ENCODE data around the gene NRARP. TPM values are rescaled to one million over a fixed set of nuclear protein-coding genes. Genes with fewer than 3 reads are reported as not detected.

Gene NRARP
- total RNA-seq, 1 experiment from 2014 or later, result 23.8 TPM

GRCh38 chr9:137307255-137308056, 5.4 kb upstream of the NRARP start:
- H3T11ph ChIP-seq (ENCODE audit: low read length), result no peak overlapping the region
- H3K4me2 ChIP-seq (ENCODE audit: insufficient read depth, insufficient read length, low read length), result no peak overlapping the region
- no peak overlapping the region for H3K18ac ChIP-seq (ENCODE audit: insufficient read length, low read depth, low read length)
- Mint-ChIP-seq H3K9me3 (no peaks in the 10 kb centered on the region; a peak in 1 of 5 replicates), H3K4me3 (no peak overlapping the region), H3K27ac (no peak overlapping the region), H3K4me1 (peaks cover 9 to 37% of the 10 kb centered on the region in 2 experiments), H3K36me3 (ENCODE audit: insufficient read depth in 1 of 3, low read depth in 3 of 3) (no peaks in the 10 kb centered on the region), H3K27me3 (ENCODE audit: low read depth) (peaks cover 11% of the 10 kb centered on the region)
- no peaks in the 10 kb centered on the region; the same call in 1 of the 2 replicates for H3K4me1 ChIP-seq (ENCODE audit: insufficient read depth, low read length)
- no peak overlapping the region for H2BK20ac ChIP-seq (ENCODE audit: low read depth, low read length, poor library complexity, severe bottlenecking)
- H4K5ac ChIP-seq (ENCODE audit: insufficient read length, low read depth, low read length), result no peak overlapping the region
- no peaks in the 10 kb centered on the region for H3K79me1 ChIP-seq (ENCODE audit: insufficient read depth, low read depth, low read length, poor library complexity, severe bottlenecking)
- H3K4ac ChIP-seq (ENCODE audit: low read depth, low read length), result no peak overlapping the region
- no peak overlapping the region for H3K23ac ChIP-seq (ENCODE audit: insufficient read length, low read depth, low read length)
- H3K79me2 ChIP-seq (ENCODE audit: insufficient read depth, low read length), result no peaks in the 10 kb centered on the region
- peak; percentile 90 for DNase-seq
- no peak overlapping the region for H3K56ac ChIP-seq (ENCODE audit: insufficient read length, low read depth, low read length)
- H4K91ac ChIP-seq (ENCODE audit: insufficient read length, low read depth, low read length), result no peak overlapping the region
- no peak overlapping the region for H2BK120ac ChIP-seq (ENCODE audit: low read depth, low read length, poor library complexity, severe bottlenecking)
- no peak overlapping the region for H2BK15ac ChIP-seq (ENCODE audit: low read depth, low read length)
- TF ChIP-seq CTCF (conservative IDR thresholded peaks at IDR 0.05), result no peak
- no peaks in the 10 kb centered on the region; the same call in 1 of the 2 replicates for H3K27me3 ChIP-seq (ENCODE audit: insufficient read depth, low read length)
- no peak overlapping the region for H2AK5ac ChIP-seq (ENCODE audit: insufficient read length, low read length)
- no peak overlapping the region for H2BK12ac ChIP-seq (ENCODE audit: insufficient read length, low read depth, low read length)
- H3K27ac ChIP-seq (ENCODE audit: insufficient read length, low read depth, low read length), result no peak overlapping the region
- no peaks in the 10 kb centered on the region for H3K9me3 ChIP-seq (ENCODE audit: control insufficient read depth, low read depth, low read length)
- H2AFZ ChIP-seq (ENCODE audit: low read length), result no peak overlapping the region
- no CpG with 5 or more reads among the region's 30 CpGs for WGBS (ENCODE audit: extremely low coverage, insufficient read length, low lambda C conversion rate)
- H2BK5ac ChIP-seq (ENCODE audit: insufficient read length, low read length), result no peak overlapping the region
- no peak overlapping the region for H3K9ac ChIP-seq (ENCODE audit: extremely low read depth, insufficient read length, low read length)
- no peaks in the 10 kb centered on the region for H3K23me2 ChIP-seq (ENCODE audit: insufficient read length, low read depth, low read length, poor library complexity, severe bottlenecking)
- no peaks in the 10 kb centered on the region for H4K20me1 ChIP-seq (ENCODE audit: control insufficient read depth, insufficient read depth, insufficient read length)
- no peak overlapping the region for H4K8ac ChIP-seq (replicated peaks; ENCODE audit: insufficient read length, low read depth, low read length)
- no peak overlapping the region for H3K14ac ChIP-seq (ENCODE audit: insufficient read depth, low read length)
